Measurements from ENCODE around the gene OR2AE1. TPM values are rescaled to one million over a fixed set of nuclear protein-coding genes. Genes with fewer than 3 reads are reported as not detected.
"Not testable (repeated sequence)": the region's sequence is repeated elsewhere in the genome, so short reads cannot be mapped to it uniquely, and the experiment has no call there.

The OR2AE1 gene
- polyA plus RNA-seq, 3 donors: not detected

DNA sequence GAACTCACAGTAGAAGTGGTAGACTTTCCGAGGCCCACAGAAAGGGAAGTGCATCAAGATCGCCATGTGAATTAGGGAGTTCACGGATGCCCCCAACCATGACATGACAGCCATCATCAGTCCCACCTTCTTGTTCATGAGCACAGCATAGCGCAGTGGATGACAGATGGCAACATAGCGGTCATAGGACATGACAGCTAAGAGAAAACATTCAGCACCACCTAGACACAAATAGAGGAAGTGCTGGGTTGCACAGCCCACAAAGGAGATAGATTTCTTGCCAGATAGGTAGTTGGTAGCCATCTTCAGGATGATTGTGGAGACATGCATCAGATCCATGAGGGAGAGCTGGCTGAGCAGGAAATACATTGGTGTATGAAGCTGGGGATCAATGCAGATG, 342 bp downstream of the OR2AE1 start:
- Histone ChIP-seq H3K27me3 (ENCODE audit: control insufficient read depth in 2 of 2, insufficient read depth in 2 of 2, low read length in 2 of 2) (no peaks in the 10 kb centered on the region), H3K4me3 (replicated peaks in 1 of 3; ENCODE audit: low read depth in 2 of 3, low read length in 3 of 3) (no peak overlapping the region), H3K9ac (ENCODE audit: insufficient read depth, low read length, poor library complexity, severe bottlenecking) (no peak overlapping the region), H3K9me3 (replicated peaks in 1 of 2; ENCODE audit: control insufficient read depth in 1 of 2, insufficient read depth in 1 of 2, low read length in 2 of 2) (no peaks in the 10 kb centered on the region), H3K27ac (ENCODE audit: low read depth in 1 of 2, low read length in 2 of 2) (no peak overlapping the region), H3K4me1 (ENCODE audit: control insufficient read depth in 1 of 2, insufficient read depth in 2 of 2, low read length in 2 of 2) (no peaks in the 10 kb centered on the region), H3K4me2 (replicated peaks; ENCODE audit: extremely low read depth, low read length, poor library complexity, severe bottlenecking) (no peak overlapping the region), H2AFZ (ENCODE audit: insufficient read depth, low read depth, low read length, poor library complexity, severe bottlenecking) (no peak overlapping the region), H3K79me2 (ENCODE audit: insufficient read depth, low read length) (no peaks in the 10 kb centered on the region), H3K36me3 (replicated peaks in 1 of 2; ENCODE audit: control insufficient read depth in 1 of 2, insufficient read depth in 2 of 2, low read length in 2 of 2) (no peaks in the 10 kb centered on the region), H4K20me1 (ENCODE audit: insufficient read depth, low read length) (no peaks in the 10 kb centered on the region)
- H3K9me3 Mint-ChIP-seq: peaks cover 0 to 6% (median 0%) of the 10 kb centered on the region in 7 donors
- H3K27ac Mint-ChIP-seq: no peak overlapping the region
- H3K36me3 Mint-ChIP-seq: no peaks in the 10 kb centered on the region
- no peak overlapping the region for H3K4me3 Mint-ChIP-seq
- WGBS (ENCODE audit: insufficient coverage): 90% methylated on average over 2 of the region's 5 CpGs
- no peaks in the 10 kb centered on the region for H3K4me1 Mint-ChIP-seq
- intact Hi-C loops (cut with micrococcal nuclease): no loop called here
- TF ChIP-seq, protein P1, sequence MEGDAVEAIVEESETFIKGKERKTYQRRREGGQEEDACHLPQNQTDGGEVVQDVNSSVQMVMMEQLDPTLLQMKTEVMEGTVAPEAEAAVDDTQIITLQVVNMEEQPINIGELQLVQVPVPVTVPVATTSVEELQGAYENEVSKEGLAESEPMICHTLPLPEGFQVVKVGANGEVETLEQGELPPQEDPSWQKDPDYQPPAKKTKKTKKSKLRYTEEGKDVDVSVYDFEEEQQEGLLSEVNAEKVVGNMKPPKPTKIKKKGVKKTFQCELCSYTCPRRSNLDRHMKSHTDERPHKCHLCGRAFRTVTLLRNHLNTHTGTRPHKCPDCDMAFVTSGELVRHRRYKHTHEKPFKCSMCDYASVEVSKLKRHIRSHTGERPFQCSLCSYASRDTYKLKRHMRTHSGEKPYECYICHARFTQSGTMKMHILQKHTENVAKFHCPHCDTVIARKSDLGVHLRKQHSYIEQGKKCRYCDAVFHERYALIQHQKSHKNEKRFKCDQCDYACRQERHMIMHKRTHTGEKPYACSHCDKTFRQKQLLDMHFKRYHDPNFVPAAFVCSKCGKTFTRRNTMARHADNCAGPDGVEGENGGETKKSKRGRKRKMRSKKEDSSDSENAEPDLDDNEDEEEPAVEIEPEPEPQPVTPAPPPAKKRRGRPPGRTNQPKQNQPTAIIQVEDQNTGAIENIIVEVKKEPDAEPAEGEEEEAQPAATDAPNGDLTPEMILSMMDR (IDR thresholded peaks at IDR 0.05): no peak
- no peak for DNase-seq
- peaks cover 0 to 4% (median 3%) of the 10 kb centered on the region in 3 donors for H3K27me3 Mint-ChIP-seq (ENCODE audit: low read depth in 3 of 3)

DNA sequence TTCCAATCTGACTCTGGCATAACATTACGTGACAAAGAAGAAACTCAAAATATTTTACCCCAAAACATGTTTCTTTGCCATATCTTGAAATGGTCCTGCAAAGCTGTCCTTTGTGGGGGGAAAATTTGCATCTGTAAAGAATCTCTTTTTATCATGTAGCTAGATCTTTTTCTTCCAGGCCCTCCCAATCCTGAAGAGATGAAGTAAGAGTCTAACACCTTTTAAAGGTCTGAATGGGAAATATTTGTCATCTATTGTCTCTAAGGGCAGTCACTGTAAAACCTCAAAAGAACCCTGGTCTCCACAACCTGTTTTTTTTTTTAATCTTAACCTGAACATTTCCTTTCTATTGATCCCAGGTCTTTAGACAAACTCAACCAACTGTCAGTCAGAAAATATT, 8.6 kb downstream of the OR2AE1 start:
- Mint-ChIP-seq H3K36me3 (no peaks in the 10 kb centered on the region), H3K4me3 (no peak overlapping the region), H3K4me1 (no peaks in the 10 kb centered on the region), H3K27ac (no peak overlapping the region), H3K27me3 (ENCODE audit: low read depth in 3 of 3) (peaks cover 3 to 11% (median 3%) of the 10 kb centered on the region in 3 donors), H3K9me3 (peaks cover 4 to 10% (median 6%) of the 10 kb centered on the region in 7 donors)
- Histone ChIP-seq H3K4me1 (ENCODE audit: control insufficient read depth in 1 of 2, insufficient read depth in 2 of 2, low read length in 2 of 2) (no peaks in the 10 kb centered on the region), H3K9ac (ENCODE audit: insufficient read depth, low read length, poor library complexity, severe bottlenecking) (no peak overlapping the region), H3K27ac (ENCODE audit: low read depth in 1 of 2, low read length in 2 of 2) (no peak overlapping the region), H3K27me3 (ENCODE audit: control insufficient read depth in 2 of 2, insufficient read depth in 2 of 2, low read length in 2 of 2) (peaks cover 0 to 2% of the 10 kb centered on the region in 2 donors), H3K9me3 (replicated peaks in 1 of 2; ENCODE audit: control insufficient read depth in 1 of 2, insufficient read depth in 1 of 2, low read length in 2 of 2) (no peaks in the 10 kb centered on the region), H4K20me1 (ENCODE audit: insufficient read depth, low read length) (no peaks in the 10 kb centered on the region), H3K36me3 (replicated peaks in 1 of 2; ENCODE audit: control insufficient read depth in 1 of 2, insufficient read depth in 2 of 2, low read length in 2 of 2) (no peaks in the 10 kb centered on the region), H2AFZ (ENCODE audit: insufficient read depth, low read depth, low read length, poor library complexity, severe bottlenecking) (no peak overlapping the region), H3K79me2 (ENCODE audit: insufficient read depth, low read length) (no peaks in the 10 kb centered on the region), H3K4me2 (replicated peaks; ENCODE audit: extremely low read depth, low read length, poor library complexity, severe bottlenecking) (no peak overlapping the region), H3K4me3 (replicated peaks in 1 of 3; ENCODE audit: low read depth in 2 of 3, low read length in 3 of 3) (no peak overlapping the region)
- no peak for DNase-seq
- TF ChIP-seq, protein P1 (IDR thresholded peaks at IDR 0.05): no peak
- intact Hi-C loops (cut with micrococcal nuclease): no loop called here
- WGBS (ENCODE audit: insufficient coverage): no CpG with 5 or more reads among the region's 1 CpG

GRCh38 chr7:99867477-99867876, 9.4 kb downstream of the OR2AE1 start:
- H3K27ac ChIP-seq (ENCODE audit: low read depth in 1 of 2, low read length in 2 of 2); H2AFZ ChIP-seq (ENCODE audit: insufficient read depth, low read depth, low read length, poor library complexity, severe bottlenecking); H3K4me1 Mint-ChIP-seq; H4K20me1 ChIP-seq (ENCODE audit: insufficient read depth, low read length); H3K36me3 ChIP-seq (replicated peaks in 1 of 2; ENCODE audit: control insufficient read depth in 1 of 2, insufficient read depth in 2 of 2, low read length in 2 of 2); H3K4me1 ChIP-seq (ENCODE audit: control insufficient read depth in 1 of 2, insufficient read depth in 2 of 2, low read length in 2 of 2); H3K9me3 ChIP-seq (replicated peaks in 1 of 2; ENCODE audit: control insufficient read depth in 1 of 2, insufficient read depth in 1 of 2, low read length in 2 of 2); H3K79me2 ChIP-seq (ENCODE audit: insufficient read depth, low read length); DNase-seq; intact Hi-C loops (cut with micrococcal nuclease); H3K9ac ChIP-seq (ENCODE audit: insufficient read depth, low read length, poor library complexity, severe bottlenecking); H3K4me3 ChIP-seq (replicated peaks in 1 of 3; ENCODE audit: low read depth in 2 of 3, low read length in 3 of 3); H3K27me3 ChIP-seq (ENCODE audit: control insufficient read depth in 2 of 2, insufficient read depth in 2 of 2, low read length in 2 of 2); H3K36me3 Mint-ChIP-seq; H3K4me3 Mint-ChIP-seq; H3K4me2 ChIP-seq (replicated peaks; ENCODE audit: extremely low read depth, low read length, poor library complexity, severe bottlenecking): not testable (repeated sequence)
- peak overlapping the region in 1 of 7 donors; percentile 33 for H3K27ac Mint-ChIP-seq
- H3K9me3 Mint-ChIP-seq: peaks cover 4 to 13% (median 6%) of the 10 kb centered on the region in 7 donors
- H3K27me3 Mint-ChIP-seq (ENCODE audit: low read depth in 3 of 3): peaks cover 3 to 14% (median 3%) of the 10 kb centered on the region in 3 donors
- no CpG with 5 or more reads among the region's 2 CpGs for WGBS (ENCODE audit: insufficient coverage)

Measured in CD14-positive monocyte (primary cell).